DOHH2 (cell line): ENCODE results near the gene CHD9.

ENCODE experiments used
- CTCF ChIP-seq: fragments of 200-600 bp; sonication (generic); IDR thresholded peaks from one replicate; pipeline ENCODE4 v1.5.1; 2014; ENCODE audit warnings: antibody characterized with exemption, mild to moderate bottlenecking, low read depth, low read length; ENCODE audit not compliant: poor library complexity, severe bottlenecking
- EZH2phosphoT487 ChIP-seq: fragments of 200-600 bp; sonication (generic); IDR thresholded peaks from 2 replicates; pipeline ENCODE4 v1.6.1; 2017; ENCODE audit warnings: borderline replicate concordance, mild to moderate bottlenecking, antibody characterized with exemption, low read length, moderate library complexity, mixed read lengths

GRCh38 chr16:53201900-53202299 lies 147.1 kb downstream of the CHD9 start:
- no peak for TF ChIP-seq CTCF
- no peak for TF ChIP-seq EZH2phosphoT487
